HepG2 (cell line): Measurements from ENCODE around the gene FAM3A. TPM values are rescaled to one million over a fixed set of nuclear protein-coding genes. Genes with fewer than 3 reads are reported as not detected.

ENCODE experiments used
- ATAC-seq: fragments of 200-7000 bp; cut with Tn5 transposase; 3 replicates; pipeline ENCODE4 v1.9.1; 2020; ENCODE audit warnings: mild to moderate bottlenecking, moderate library complexity
- BruUV-seq: library from RNA; stranded (reverse); fragments of 400-500 nt; replicated peaks from 2 replicates; lab custom pipeline; 2021; lab: Mats Ljungman, UMichigan
- CTCF ChIA-PET: fragments of 300-600 bp; formaldehyde crosslinking; extraction: SDS; loops from one replicate; lab custom pipeline; 2021; ENCODE audit warnings: low total read pairs, inconsistent platforms, low intra/inter-chr PET ratio; lab: Yijun Ruan, JAX
- POLR2A ChIA-PET: fragments of 350-600 bp; sonication (Branson Sonifier 250); formaldehyde crosslinking; loops from one replicate; lab custom pipeline; 2020; ENCODE audit warnings: antibody characterized with exemption, inconsistent platforms; lab: Yijun Ruan, JAX
- DNase-seq: peaks from one replicate; pipeline ENCODE4 v3.0.0-alpha.2; 2015; ENCODE audit warnings: low spot score
- FAIRE-seq: peaks from 3 replicates; lab custom pipeline; 2011; peaks lifted over from hg19 to GRCh38; lab: Jason Lieb, UNC
- H2AFZ ChIP-seq: one replicate; pipeline ENCODE4 v1.6.1; 2011; ENCODE audit warnings: low read length, inconsistent platforms
- H3K27ac ChIP-seq: fragments of 300-600 bp; 3 replicates; pipeline ENCODE4 v1.8.0; 2011; ENCODE audit warnings: mixed run types, mild to moderate bottlenecking, mixed read lengths, low read length, inconsistent platforms; ENCODE audit not compliant: insufficient read depth; ENCODE audit errors: extremely low read length
- H3K27me3 ChIP-seq, 2 experiments: fragments of 200-600 bp in 1 of 2; 2 replicates in 1 of 2; 3 replicates in 1 of 2; pipeline versions ENCODE4 v1.6.0 to v1.8.0; 2011; ENCODE audit warnings: low read length in 2 of 2, mild to moderate bottlenecking in 2 of 2, moderate library complexity in 2 of 2, inconsistent platforms in 1 of 2; ENCODE audit not compliant: insufficient read depth in 2 of 2, control insufficient read depth in 1 of 2
- H3K36me3 ChIP-seq, 2 experiments: fragments of 200-600 bp in 1 of 2; replicated peaks in 1 of 2; 2 replicates in 1 of 2; 3 replicates in 1 of 2; pipeline versions ENCODE4 v1.5.1 to v1.8.0; 2011; ENCODE audit warnings: low read length in 2 of 2, inconsistent platforms in 1 of 2; ENCODE audit not compliant: insufficient read depth in 2 of 2, control insufficient read depth in 1 of 2
- H3K4me1 ChIP-seq: 2 replicates; pipeline ENCODE4 v1.5.1; 2012; ENCODE audit warnings: low read length, inconsistent platforms; ENCODE audit not compliant: insufficient read depth
- H3K4me2 ChIP-seq: 2 replicates; pipeline ENCODE4 v1.6.0; 2011; ENCODE audit warnings: low read depth, low read length, inconsistent platforms
- H3K4me3 ChIP-seq, 3 experiments: fragments of 200-600 bp in 1 of 3; sonication (generic), shearing (Covaris generic) in 1 of 3; replicated peaks in 1 of 3; 2 replicates each; pipeline ENCODE4 v1.5.1; 2011 to 2016; ENCODE audit warnings: low read length in 3 of 3, inconsistent platforms in 2 of 3, low read depth in 2 of 3, mild to moderate bottlenecking in 2 of 3, control low read depth in 1 of 3, mixed read lengths in 1 of 3; ENCODE audit not compliant: insufficient read depth in 1 of 3
- H3K79me2 ChIP-seq: one replicate; pipeline ENCODE4 v1.6.1; 2011; ENCODE audit warnings: low read length, inconsistent platforms; ENCODE audit not compliant: insufficient read depth
- H3K9ac ChIP-seq: 2 replicates; pipeline ENCODE4 v1.6.0; 2011; ENCODE audit warnings: mild to moderate bottlenecking, low read depth, low read length, inconsistent platforms; ENCODE audit not compliant: insufficient read depth
- H3K9me3 ChIP-seq: 2 replicates; pipeline ENCODE4 v1.5.1; 2012; ENCODE audit warnings: mild to moderate bottlenecking, low read length
- H4K20me1 ChIP-seq: 2 replicates; pipeline ENCODE4 v1.6.0; 2011; ENCODE audit warnings: inconsistent platforms, mild to moderate bottlenecking, low read length, moderate library complexity; ENCODE audit not compliant: insufficient read depth
- ETV6 ChIP-seq: sonication (generic); formaldehyde crosslinking; conservative IDR thresholded peaks from 2 replicates; pipeline ENCODE4 v1.4.0; 2020; ENCODE audit warnings: missing genetic modification reagents
- MTA1 ChIP-seq: sonication (generic); formaldehyde crosslinking; IDR thresholded peaks from 2 replicates; pipeline ENCODE4 v1.4.0; 2020; ENCODE audit warnings: missing genetic modification reagents, mild to moderate bottlenecking, borderline replicate concordance
- RBFOX2 ChIP-seq: fragments of 200-400 bp; formaldehyde crosslinking; IDR thresholded peaks from 2 replicates; pipeline ENCODE4 v1.6.1; 2017; ENCODE audit warnings: low read depth, mild to moderate bottlenecking, low read length
- TBL1XR1 ChIP-seq: fragments of 150-350 bp; IDR thresholded peaks from 2 replicates; pipeline ENCODE4 v1.6.1; 2014; ENCODE audit warnings: borderline replicate concordance, low read length; ENCODE audit not compliant: partially characterized antibody
- WGBS: methylation state at CpG from one replicate; pipeline ENCODE4 v1.1.6; 2017; ENCODE audit warnings: low lambda C conversion rate; 5-methylcytosine and 5-hydroxymethylcytosine counted together
- in situ Hi-C: cut with HindIII; loops from 2 replicates; pipeline ENCODE4 v1.10.0; 2017; ENCODE audit warnings: low pct_unique_long_range_greater_than_20kb; ENCODE audit not compliant: extremely low pct_ligation_motif_present
- intact Hi-C: fragments of 100-400 bp; cut with micrococcal nuclease; formaldehyde crosslinking; loops from one replicate; pipeline ENCODE4 v1.10.0; 2022; ENCODE audit not compliant: unreplicated experiment
- polyA plus RNA-seq, 8 experiments: library from polyadenylated mRNA; depleted of rRNA in 3 of 8; stranded (reverse) in 7 of 8; unstranded in 1 of 8; fragments of >200 nt; fragmentation: Illumina TruSeq in 4 of 8; extraction: Trizol in 4 of 8; gene quantifications; 2 replicates each; pipeline versions ENCODE4 v1.2.1 to v1.2.3, GENCODE V29; 2011 to 2016; ENCODE audit warnings: low read depth in 4 of 8, missing spikeins in 1 of 8, mixed read lengths in 1 of 8; ENCODE audit not compliant: insufficient read depth in 1 of 8
- total RNA-seq, 5 experiments: library from RNA; depleted of rRNA; stranded (reverse); fragments of >200 nt; fragmentation: Illumina TruSeq; extraction: Trizol; gene quantifications; 2 replicates each; pipeline ENCODE4 v1.2.3, GENCODE V29; 2016; ENCODE audit warnings: low read depth in 1 of 5
- TF ChIP-seq, protein P1 (sequence below): sonication (generic); IDR thresholded peaks from 2 replicates; pipeline ENCODE4 v1.6.1; 2016; ENCODE audit warnings: low read depth, borderline replicate concordance
- TF ChIP-seq, protein P2 (sequence below): sonication (generic); formaldehyde crosslinking; IDR thresholded peaks from 2 replicates; pipeline ENCODE4 v1.4.0; 2020; ENCODE audit warnings: missing genetic modification reagents, borderline replicate concordance

The FAM3A gene
- total and polyA plus RNA-seq, 2 of the 13 experiments (the other 11 are each of a cell fraction or from before 2014, with no cell fraction given): 11.2 to 22.7 TPM

- BruUV-seq: no TSS peak
- Histone ChIP-seq H3K36me3 (peaks cover 6% of the 10 kb centered on the region in 2 experiments; a peak in 2 of 5 replicates), H3K9me3 (no peaks in the 10 kb centered on the region), H3K4me1 (peaks cover 12% of the 10 kb centered on the region; the same call in 1 of the 2 replicates), H2AFZ (no peak overlapping the region), H3K27ac (no peak overlapping the region), H3K4me3 (no peak overlapping the region), H3K4me2 (no peak overlapping the region), H3K79me2 (no peaks in the 10 kb centered on the region), H3K9ac (no peak overlapping the region), H4K20me1 (no peaks in the 10 kb centered on the region), H3K27me3 (no peaks in the 10 kb centered on the region)
- intact Hi-C loops (no loop called here), in situ Hi-C loops (no loop called here)
- FAIRE-seq (no peak), ATAC-seq (no peak), DNase-seq (no peak)
- TF ChIP-seq TBL1XR1 (no peak), RBFOX2 (peak; percentile 43; the same call in 1 of the 2 replicates), ETV6 (no peak), MTA1 (no peak)
- TF ChIP-seq, protein P1, sequence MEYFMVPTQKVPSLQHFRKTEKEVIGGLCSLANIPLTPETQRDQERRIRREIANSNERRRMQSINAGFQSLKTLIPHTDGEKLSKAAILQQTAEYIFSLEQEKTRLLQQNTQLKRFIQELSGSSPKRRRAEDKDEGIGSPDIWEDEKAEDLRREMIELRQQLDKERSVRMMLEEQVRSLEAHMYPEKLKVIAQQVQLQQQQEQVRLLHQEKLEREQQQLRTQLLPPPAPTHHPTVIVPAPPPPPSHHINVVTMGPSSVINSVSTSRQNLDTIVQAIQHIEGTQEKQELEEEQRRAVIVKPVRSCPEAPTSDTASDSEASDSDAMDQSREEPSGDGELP: no peak
- TF ChIP-seq, protein P2, sequence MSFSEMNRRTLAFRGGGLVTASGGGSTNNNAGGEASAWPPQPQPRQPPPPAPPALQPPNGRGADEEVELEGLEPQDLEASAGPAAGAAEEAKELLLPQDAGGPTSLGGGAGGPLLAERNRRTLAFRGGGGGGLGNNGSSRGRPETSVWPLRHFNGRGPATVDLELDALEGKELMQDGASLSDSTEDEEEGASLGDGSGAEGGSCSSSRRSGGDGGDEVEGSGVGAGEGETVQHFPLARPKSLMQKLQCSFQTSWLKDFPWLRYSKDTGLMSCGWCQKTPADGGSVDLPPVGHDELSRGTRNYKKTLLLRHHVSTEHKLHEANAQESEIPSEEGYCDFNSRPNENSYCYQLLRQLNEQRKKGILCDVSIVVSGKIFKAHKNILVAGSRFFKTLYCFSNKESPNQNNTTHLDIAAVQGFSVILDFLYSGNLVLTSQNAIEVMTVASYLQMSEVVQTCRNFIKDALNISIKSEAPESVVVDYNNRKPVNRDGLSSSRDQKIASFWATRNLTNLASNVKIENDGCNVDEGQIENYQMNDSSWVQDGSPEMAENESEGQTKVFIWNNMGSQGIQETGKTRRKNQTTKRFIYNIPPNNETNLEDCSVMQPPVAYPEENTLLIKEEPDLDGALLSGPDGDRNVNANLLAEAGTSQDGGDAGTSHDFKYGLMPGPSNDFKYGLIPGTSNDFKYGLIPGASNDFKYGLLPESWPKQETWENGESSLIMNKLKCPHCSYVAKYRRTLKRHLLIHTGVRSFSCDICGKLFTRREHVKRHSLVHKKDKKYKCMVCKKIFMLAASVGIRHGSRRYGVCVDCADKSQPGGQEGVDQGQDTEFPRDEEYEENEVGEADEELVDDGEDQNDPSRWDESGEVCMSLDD (CRISPR knock-in tag): no peak
- CTCF ChIA-PET: no interaction called here
- POLR2A ChIA-PET: interaction anchor here (0.5 kb wide), 1 partner anchor 72 kb away, joined by 3 read pairs; no protein-coding TSS in a partner anchor
- no CpG with 5 or more reads among the region's 21 CpGs for WGBS
Measured at GRCh38 chrX:154467556-154467955, 48.5 kb downstream of the FAM3A start.
